Endodermal cell (in vitro differentiated cells): Measurements from ENCODE around the gene GNL2. TPM values are rescaled to one million over a fixed set of nuclear protein-coding genes. Genes with fewer than 3 reads are reported as not detected.
"Not testable (repeated sequence)": the region's sequence is repeated elsewhere in the genome, so short reads cannot be mapped to it uniquely, and the experiment has no call there.

Experiments used
- DNase-seq: peaks from one replicate; pipeline ENCODE4 v3.0.0-alpha.2; 2017
- H3K27ac ChIP-seq: 2 replicates; pipeline ENCODE4 v1.5.1; 2013; ENCODE audit warnings: mild to moderate bottlenecking, low read depth, low read length, moderate library complexity
- H3K27me3 ChIP-seq: 2 replicates; pipeline ENCODE4 v1.6.1; 2013; ENCODE audit warnings: mild to moderate bottlenecking, low read length, moderate library complexity; ENCODE audit not compliant: insufficient read depth, control insufficient read depth, poor library complexity, severe bottlenecking
- H3K36me3 ChIP-seq: 2 replicates; pipeline ENCODE4 v1.7.0; 2013; ENCODE audit warnings: mild to moderate bottlenecking, low read length, moderate library complexity; ENCODE audit not compliant: control insufficient read depth, insufficient read depth
- H3K4me1 ChIP-seq: one replicate; pipeline ENCODE4 v1.7.0; 2013; ENCODE audit warnings: low read length; ENCODE audit not compliant: control insufficient read depth, insufficient read depth
- H3K4me3 ChIP-seq: 2 replicates; pipeline ENCODE4 v1.5.1; 2013; ENCODE audit warnings: mild to moderate bottlenecking, low read length, moderate library complexity
- H3K9ac ChIP-seq: 2 replicates; pipeline ENCODE4 v1.6.1; 2013; ENCODE audit warnings: mild to moderate bottlenecking, low read length, moderate library complexity; ENCODE audit not compliant: poor library complexity, severe bottlenecking; ENCODE audit errors: extremely low read depth
- H3K9me3 ChIP-seq: 2 replicates; pipeline ENCODE4 v1.6.1; 2013; ENCODE audit warnings: mild to moderate bottlenecking, low read length, moderate library complexity; ENCODE audit not compliant: control insufficient read depth
- H3K27ac Mint-ChIP-seq: 2 replicates; pipeline ENCODE4 v1.8.0; 2020; ENCODE audit warnings: mixed read lengths
- H3K27me3 Mint-ChIP-seq: 2 replicates; pipeline ENCODE4 v1.8.0; 2021; ENCODE audit warnings: mild to moderate bottlenecking, mixed read lengths; ENCODE audit not compliant: insufficient read depth
- H3K36me3 Mint-ChIP-seq: 2 replicates; pipeline ENCODE4 v1.8.0; 2020; ENCODE audit warnings: low read depth, mixed read lengths
- H3K4me1 Mint-ChIP-seq: 2 replicates; pipeline ENCODE4 v1.8.0; 2020; ENCODE audit warnings: mixed read lengths
- H3K4me3 Mint-ChIP-seq: 2 replicates; pipeline ENCODE4 v1.8.0; 2020; ENCODE audit warnings: mild to moderate bottlenecking, moderate library complexity, mixed read lengths
- H3K9me3 Mint-ChIP-seq: 2 replicates; pipeline ENCODE4 v1.8.0; 2020; ENCODE audit warnings: mild to moderate bottlenecking, mixed read lengths
- WGBS, 2 experiments: methylation state at CpG; one replicate each; pipeline versions ENCODE4 v1.1.5 to v1.1.7; 2013; ENCODE audit warnings: missing lambda C conversion rate in 2 of 2, mixed read lengths in 1 of 2; ENCODE audit not compliant: insufficient coverage in 1 of 2, insufficient read length in 1 of 2; 5-methylcytosine and 5-hydroxymethylcytosine counted together
- total RNA-seq, 2 donors: library from RNA; stranded (reverse); fragmentation: NEBNext Ultra II Directional in 1 of 2; extraction: Animal tissue kit (Norgen Biotek cat#: 25700) in 1 of 2; gene quantifications; 2 replicates in 1 of 2; 3 replicates in 1 of 2; pipeline ENCODE4 v1.2.1, GENCODE V29; 2021
- TF ChIP-seq, protein P1 (sequence below): fragments of 200-600 bp; sonication (generic); conservative IDR thresholded peaks from 2 replicates; pipeline ENCODE4 v1.5.0; 2021; ENCODE audit warnings: antibody characterized with exemption, mild to moderate bottlenecking

Gene GNL2
- total RNA-seq, 2 donors from 2014 or later, result 70.7 to 80.9 TPM

DNA sequence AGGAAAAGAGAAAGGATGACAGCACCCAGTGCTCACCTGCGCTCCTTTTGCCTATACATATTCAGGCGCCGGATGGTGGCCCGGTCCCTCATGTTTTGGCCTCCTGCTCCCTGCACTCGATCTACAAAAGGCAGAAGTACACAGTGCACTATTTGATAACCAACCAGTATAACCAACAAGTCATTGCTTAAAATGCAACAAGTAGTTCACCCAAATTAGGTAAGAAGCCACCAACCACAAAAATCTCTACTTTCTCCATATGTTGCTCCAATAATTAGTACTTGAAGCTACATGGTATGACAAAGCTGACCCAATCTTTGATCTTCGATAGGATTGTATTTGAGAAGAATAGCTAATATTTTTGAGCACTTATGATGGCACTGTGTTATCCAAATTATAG is 2.0 kb downstream of the GNL2 start:
- H3K4me3 ChIP-seq, result peak overlapping the region; percentile 5
- peaks cover 6% of the 10 kb centered on the region for H3K4me1 Mint-ChIP-seq
- H3K9ac ChIP-seq, result no peak overlapping the region
- H3K27ac ChIP-seq, result no peak overlapping the region
- no peaks in the 10 kb centered on the region for H3K9me3 Mint-ChIP-seq
- peaks cover 15% of the 10 kb centered on the region for H3K27me3 ChIP-seq
- H3K36me3 ChIP-seq, result peaks cover 46% of the 10 kb centered on the region
- TF ChIP-seq, protein P1, sequence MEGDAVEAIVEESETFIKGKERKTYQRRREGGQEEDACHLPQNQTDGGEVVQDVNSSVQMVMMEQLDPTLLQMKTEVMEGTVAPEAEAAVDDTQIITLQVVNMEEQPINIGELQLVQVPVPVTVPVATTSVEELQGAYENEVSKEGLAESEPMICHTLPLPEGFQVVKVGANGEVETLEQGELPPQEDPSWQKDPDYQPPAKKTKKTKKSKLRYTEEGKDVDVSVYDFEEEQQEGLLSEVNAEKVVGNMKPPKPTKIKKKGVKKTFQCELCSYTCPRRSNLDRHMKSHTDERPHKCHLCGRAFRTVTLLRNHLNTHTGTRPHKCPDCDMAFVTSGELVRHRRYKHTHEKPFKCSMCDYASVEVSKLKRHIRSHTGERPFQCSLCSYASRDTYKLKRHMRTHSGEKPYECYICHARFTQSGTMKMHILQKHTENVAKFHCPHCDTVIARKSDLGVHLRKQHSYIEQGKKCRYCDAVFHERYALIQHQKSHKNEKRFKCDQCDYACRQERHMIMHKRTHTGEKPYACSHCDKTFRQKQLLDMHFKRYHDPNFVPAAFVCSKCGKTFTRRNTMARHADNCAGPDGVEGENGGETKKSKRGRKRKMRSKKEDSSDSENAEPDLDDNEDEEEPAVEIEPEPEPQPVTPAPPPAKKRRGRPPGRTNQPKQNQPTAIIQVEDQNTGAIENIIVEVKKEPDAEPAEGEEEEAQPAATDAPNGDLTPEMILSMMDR, result no peak
- H3K9me3 ChIP-seq, result no peaks in the 10 kb centered on the region
- no peak overlapping the region for H3K27ac Mint-ChIP-seq
- H3K27me3 Mint-ChIP-seq, result peaks cover 11% of the 10 kb centered on the region
- WGBS, 2 experiments, result 92 to 100% methylated on average over 3 to 6 of the region's 6 CpGs
- H3K4me3 Mint-ChIP-seq, result no peak overlapping the region
- DNase-seq, result no peak
- H3K4me1 ChIP-seq, result no peaks in the 10 kb centered on the region
- peaks cover 30% of the 10 kb centered on the region for H3K36me3 Mint-ChIP-seq

DNA sequence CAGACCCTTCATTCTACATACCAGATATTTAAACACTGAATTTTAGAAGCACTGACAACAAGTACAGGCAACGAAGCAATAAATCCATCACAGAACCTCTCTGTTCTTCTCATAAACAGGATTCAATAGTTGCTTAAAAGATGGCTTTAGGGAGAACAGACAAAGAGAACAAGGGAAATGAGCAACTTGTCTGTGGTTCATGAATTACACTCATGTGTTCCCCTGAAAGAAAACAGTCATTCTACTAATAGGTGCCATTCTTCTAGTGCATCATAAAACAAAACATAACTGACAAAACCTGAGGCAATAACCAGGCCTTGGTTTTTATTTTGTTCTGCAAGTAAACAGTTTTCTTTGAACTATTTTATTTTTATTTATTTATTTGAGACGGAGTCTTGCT is 6.8 kb downstream of the GNL2 start:
- DNase-seq, result no peak
- H3K9ac ChIP-seq, result no peak overlapping the region
- no peaks in the 10 kb centered on the region for H3K9me3 Mint-ChIP-seq
- H3K4me1 Mint-ChIP-seq, result no peaks in the 10 kb centered on the region
- H3K4me3 ChIP-seq, result no peak overlapping the region
- no peaks in the 10 kb centered on the region for H3K9me3 ChIP-seq
- H3K27ac Mint-ChIP-seq, result no peak overlapping the region
- TF ChIP-seq, protein P1, result no peak
- H3K4me3 Mint-ChIP-seq, result no peak overlapping the region
- peaks cover 59% of the 10 kb centered on the region for H3K36me3 Mint-ChIP-seq
- no peaks in the 10 kb centered on the region for H3K27me3 Mint-ChIP-seq
- 94% methylated on average over 2 of the region's 2 CpGs; no CpG with 5 or more reads in 1 of the 2 experiments for WGBS, 2 experiments
- H3K27ac ChIP-seq, result no peak overlapping the region
- H3K36me3 ChIP-seq, result peaks cover 87% of the 10 kb centered on the region
- H3K4me1 ChIP-seq, result no peaks in the 10 kb centered on the region
- no peaks in the 10 kb centered on the region for H3K27me3 ChIP-seq

DNA sequence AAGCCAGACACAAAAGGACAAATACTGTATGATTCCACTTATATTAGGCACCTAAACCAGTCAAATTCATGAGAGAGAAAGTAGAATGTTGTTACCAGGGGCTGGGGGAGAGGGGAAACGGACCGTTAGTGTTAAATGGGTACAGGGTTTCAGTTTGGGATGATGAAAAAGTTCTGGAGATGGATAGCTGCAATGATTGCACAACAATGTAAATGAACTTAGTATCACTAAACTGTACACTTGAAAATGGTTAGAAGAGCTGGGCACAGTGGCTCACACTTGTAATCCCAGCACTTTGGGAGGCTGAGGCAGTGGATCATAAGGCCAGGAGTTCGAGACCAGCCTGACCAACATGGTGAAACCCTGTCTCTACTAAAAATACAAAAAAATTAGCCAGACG is 11.2 kb downstream of the GNL2 start:
- H3K4me3 ChIP-seq, H3K9me3 Mint-ChIP-seq, DNase-seq, H3K27ac Mint-ChIP-seq, H3K4me3 Mint-ChIP-seq, H3K4me1 Mint-ChIP-seq, H3K4me1 ChIP-seq, H3K27me3 Mint-ChIP-seq, H3K27me3 ChIP-seq, H3K27ac ChIP-seq, H3K9me3 ChIP-seq, H3K9ac ChIP-seq: not testable (repeated sequence)
- peaks cover 71% of the 10 kb centered on the region for H3K36me3 Mint-ChIP-seq
- WGBS, 2 experiments, result 91 to 92% methylated on average over 3 to 4 of the region's 4 CpGs
- peaks cover 88% of the 10 kb centered on the region for H3K36me3 ChIP-seq

DNA sequence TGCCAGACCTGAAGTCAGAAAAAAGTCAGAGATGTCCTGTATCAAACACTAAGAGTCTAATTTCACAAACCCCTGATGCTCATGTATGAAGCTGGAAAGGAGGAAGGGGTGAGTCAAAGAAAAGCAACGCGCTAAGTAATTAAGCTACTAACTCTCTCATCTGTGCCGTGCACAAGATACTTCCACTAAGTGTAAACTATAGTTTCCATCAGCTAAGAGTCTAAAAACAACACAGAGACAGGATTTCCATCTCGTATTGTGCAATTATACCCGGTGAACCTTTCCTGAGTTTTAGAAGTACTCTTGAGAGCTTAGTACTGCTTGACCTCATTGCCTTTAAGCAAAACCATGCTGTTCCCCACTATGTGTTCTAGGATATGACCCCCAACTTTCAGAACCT is 20.0 kb downstream of the GNL2 start:
- Histone ChIP-seq H3K36me3 (peaks cover 90% of the 10 kb centered on the region), H3K27me3 (no peaks in the 10 kb centered on the region), H3K4me1 (no peaks in the 10 kb centered on the region), H3K9ac (no peak overlapping the region), H3K9me3 (no peaks in the 10 kb centered on the region), H3K4me3 (no peak overlapping the region), H3K27ac (no peak overlapping the region)
- Mint-ChIP-seq H3K4me1 (no peaks in the 10 kb centered on the region), H3K27ac (no peak overlapping the region), H3K36me3 (peaks cover 83% of the 10 kb centered on the region), H3K27me3 (no peaks in the 10 kb centered on the region), H3K4me3 (no peak overlapping the region), H3K9me3 (no peaks in the 10 kb centered on the region)
- TF ChIP-seq, protein P1, result no peak
- DNase-seq, result no peak
- whole genome bisulfite sequencing, 2 experiments, result 95 to 96% methylated on average over 3 to 5 of the region's 5 CpGs
